Astrocyte (in vitro differentiated cells and primary cell): ENCODE results near the gene MAPK12. TPM values are rescaled to one million over a fixed set of nuclear protein-coding genes. Genes with fewer than 3 reads are reported as not detected.

Source experiments
- DNase-seq: peaks from one replicate; pipeline ENCODE4 v3.0.0-alpha.2; 2010; ENCODE audit warnings: low read depth
- FAIRE-seq: peaks from 2 replicates; lab custom pipeline; 2011; peaks lifted over from hg19 to GRCh38; lab: Jason Lieb, UNC
- H2AFZ ChIP-seq: 2 replicates; pipeline ENCODE4 v1.6.0; 2012; ENCODE audit warnings: low read depth, low read length, inconsistent platforms
- H3K27ac ChIP-seq: 2 replicates; pipeline ENCODE4 v1.5.1; 2011; ENCODE audit warnings: low read depth, low read length, inconsistent platforms
- H3K27me3 ChIP-seq: 2 replicates; pipeline ENCODE4 v1.6.0; 2011; ENCODE audit warnings: low read length, inconsistent platforms; ENCODE audit not compliant: insufficient read depth
- H3K36me3 ChIP-seq: 2 replicates; pipeline ENCODE4 v1.5.1; 2011; ENCODE audit warnings: low read length, inconsistent platforms; ENCODE audit not compliant: insufficient read depth
- H3K4me1 ChIP-seq: 2 replicates; pipeline ENCODE4 v1.5.1; 2011; ENCODE audit warnings: low read length, inconsistent platforms; ENCODE audit not compliant: insufficient read depth
- H3K4me2 ChIP-seq: 2 replicates; pipeline ENCODE4 v1.6.0; 2012; ENCODE audit warnings: low read length, inconsistent platforms
- H3K4me3 ChIP-seq: 2 replicates; pipeline ENCODE4 v1.5.1; 2011; ENCODE audit warnings: low read depth, mild to moderate bottlenecking, low read length, inconsistent platforms; ENCODE audit not compliant: insufficient read depth
- H3K79me2 ChIP-seq: 2 replicates; pipeline ENCODE4 v1.6.0; 2012; ENCODE audit warnings: mild to moderate bottlenecking, low read length, inconsistent platforms; ENCODE audit not compliant: insufficient read depth
- H3K9ac ChIP-seq: 2 replicates; pipeline ENCODE4 v1.6.0; 2012; ENCODE audit warnings: mild to moderate bottlenecking, low read length, inconsistent platforms
- H3K9me3 ChIP-seq: 2 replicates; pipeline ENCODE4 v1.5.1; 2012; ENCODE audit warnings: low read depth, mild to moderate bottlenecking, low read length, inconsistent platforms; ENCODE audit not compliant: insufficient read depth
- H4K20me1 ChIP-seq: 2 replicates; pipeline ENCODE4 v1.6.0; 2012; ENCODE audit warnings: low read length, inconsistent platforms; ENCODE audit not compliant: insufficient read depth
- H3K27ac Mint-ChIP-seq: one replicate; pipeline ENCODE4 v1.8.0; 2021; ENCODE audit warnings: mild to moderate bottlenecking, mixed read lengths; ENCODE audit not compliant: unreplicated experiment
- H3K27me3 Mint-ChIP-seq: one replicate; pipeline ENCODE4 v1.8.0; 2021; ENCODE audit warnings: low read depth, mixed read lengths; ENCODE audit not compliant: unreplicated experiment
- H3K36me3 Mint-ChIP-seq: one replicate; pipeline ENCODE4 v1.8.0; 2021; ENCODE audit warnings: low read depth, mixed read lengths; ENCODE audit not compliant: unreplicated experiment
- H3K4me1 Mint-ChIP-seq: one replicate; pipeline ENCODE4 v1.8.0; 2021; ENCODE audit warnings: low read depth, mixed read lengths; ENCODE audit not compliant: unreplicated experiment
- H3K4me3 Mint-ChIP-seq: one replicate; pipeline ENCODE4 v1.8.0; 2021; ENCODE audit warnings: mild to moderate bottlenecking, moderate library complexity, mixed read lengths; ENCODE audit not compliant: unreplicated experiment
- H3K9me3 Mint-ChIP-seq: one replicate; pipeline ENCODE4 v1.8.0; 2021; ENCODE audit warnings: mild to moderate bottlenecking, mixed read lengths; ENCODE audit not compliant: unreplicated experiment
- CTCF ChIP-seq: IDR thresholded peaks from 2 replicates; pipeline ENCODE4 v1.5.1; 2011; ENCODE audit warnings: low read depth, mild to moderate bottlenecking, inconsistent platforms, low read length, moderate library complexity; ENCODE audit not compliant: insufficient read depth
- EZH2 ChIP-seq: IDR thresholded peaks from 2 replicates; pipeline ENCODE4 v1.6.1; 2012; ENCODE audit warnings: mild to moderate bottlenecking, low read length, inconsistent platforms; ENCODE audit not compliant: insufficient read depth
- total RNA-seq: library from RNA; stranded (reverse); gene quantifications from 2 replicates; pipeline ENCODE4 v1.2.1, GENCODE V29; 2021

MAPK12 gene
- total RNA-seq, 1 donor from 2014 or later = 36.4 TPM

- peak; percentile 64 for DNase-seq
Observed at GRCh38 chr22:50293441-50294318, 32.2 kb upstream of the MAPK12 start.

GRCh38 chr22:50292643-50293440, 31.4 kb upstream of the MAPK12 start:
- Mint-ChIP-seq H3K27me3 (no peaks in the 10 kb centered on the region), H3K4me3 (peak overlapping the region; percentile 69), H3K36me3 (peaks cover 2% of the 10 kb centered on the region), H3K9me3 (no peaks in the 10 kb centered on the region), H3K4me1 (peaks cover 25% of the 10 kb centered on the region), H3K27ac (peak overlapping the region; percentile 56)
- H3K4me1 ChIP-seq = peaks cover 29% of the 10 kb centered on the region
- peak overlapping the region; percentile 80 for H3K27ac ChIP-seq
- H4K20me1 ChIP-seq = peaks cover 98% of the 10 kb centered on the region
- H3K4me3 ChIP-seq = peak overlapping the region; percentile 34
- H2AFZ ChIP-seq = no peak overlapping the region
- H3K27me3 ChIP-seq = no peaks in the 10 kb centered on the region
- DNase-seq (no peak), FAIRE-seq (no peak)
- peaks cover 99% of the 10 kb centered on the region for H3K79me2 ChIP-seq
- peak overlapping the region; percentile 79 for H3K9ac ChIP-seq
- H3K4me2 ChIP-seq = peak overlapping the region; percentile 85
- TF ChIP-seq EZH2 = no peak
- no peak for TF ChIP-seq CTCF
- H3K9me3 ChIP-seq = no peaks in the 10 kb centered on the region
- peaks cover 6% of the 10 kb centered on the region for H3K36me3 ChIP-seq

More at GRCh38 chr22:50293441-50294318, 32.2 kb upstream of the MAPK12 start:
- H3K9me3 Mint-ChIP-seq = no peaks in the 10 kb centered on the region
- Histone ChIP-seq H3K79me2 (peaks cover 99% of the 10 kb centered on the region), H2AFZ (no peak overlapping the region), H3K36me3 (peaks cover 3% of the 10 kb centered on the region), H3K27me3 (no peaks in the 10 kb centered on the region), H3K27ac (peak overlapping the region; percentile 80), H3K4me3 (no peak overlapping the region), H3K9ac (peak overlapping the region; percentile 79), H3K4me1 (peaks cover 29% of the 10 kb centered on the region), H4K20me1 (peaks cover 98% of the 10 kb centered on the region), H3K4me2 (peak overlapping the region; percentile 85), H3K9me3 (no peaks in the 10 kb centered on the region)
- peaks cover 2% of the 10 kb centered on the region for H3K36me3 Mint-ChIP-seq
- TF ChIP-seq EZH2 (no peak), CTCF (no peak)
- no peaks in the 10 kb centered on the region for H3K27me3 Mint-ChIP-seq
- FAIRE-seq = no peak
- peak overlapping the region; percentile 78 for H3K27ac Mint-ChIP-seq
- no peak overlapping the region for H3K4me3 Mint-ChIP-seq
- H3K4me1 Mint-ChIP-seq = peaks cover 25% of the 10 kb centered on the region
